Kidney glomerular epithelial cell (primary cell): Measurements from ENCODE around the gene KRTAP10-4.

Source experiments
- DNase-seq: peaks from one replicate; lab custom pipeline; 2025; lab: John Stamatoyannopoulos, UW

The KRTAP10-4 gene

GRCh38 chr21:44617071-44617501, 43.6 kb downstream of the KRTAP10-4 start:
- no peak for DNase-seq

GRCh38 chr21:44618504-44618903, 45.0 kb downstream of the KRTAP10-4 start:
- DNase-seq, result no peak

GRCh38 chr21:44618909-44619308, 45.4 kb downstream of the KRTAP10-4 start:
- DNase-seq, result no peak

GRCh38 chr21:44619886-44620285, 46.4 kb downstream of the KRTAP10-4 start:
- no peak for DNase-seq

- no peak for DNase-seq
Observed at GRCh38 chr21:44623575-44623974, 50.0 kb downstream of the KRTAP10-4 start.
